Measurements from ENCODE around the gene DBR1.

The DBR1 gene

DNA sequence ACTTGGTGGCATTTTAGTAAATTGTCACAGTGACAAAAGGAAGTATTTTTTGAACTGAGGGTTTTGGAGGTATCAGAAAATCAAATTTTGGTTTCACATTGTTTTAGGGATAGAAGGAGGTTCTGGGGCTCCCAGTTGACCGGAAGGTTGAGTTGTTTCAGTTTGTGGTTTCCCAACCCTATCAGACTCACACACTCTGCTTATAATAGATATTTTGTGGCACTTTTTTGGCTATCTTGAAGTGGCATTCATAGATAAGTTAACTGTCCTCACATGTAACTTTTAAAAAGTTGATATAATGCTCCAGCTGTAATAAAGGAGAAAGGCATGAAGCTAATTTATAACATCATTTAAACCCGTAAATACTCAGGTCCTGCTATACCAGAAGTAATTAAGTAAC, 25.1 kb upstream of the DBR1 start:
- Histone ChIP-seq H3K9me3 (ENCODE audit: control insufficient read depth, insufficient read depth, low read depth, low read length) (no peaks in the 10 kb centered on the region), H3K27ac (ENCODE audit: extremely low read depth, low read depth, low read length) (no peak overlapping the region), H3K36me3 (ENCODE audit: control insufficient read depth in 2 of 2, insufficient read depth in 1 of 2, low read length in 2 of 2) (peaks cover 0 to 4% of the 10 kb centered on the region in 2 experiments; a peak in 1 of 3 replicates), H3K4me1 (ENCODE audit: control insufficient read depth, insufficient read depth, low read length) (no peaks in the 10 kb centered on the region; the same call in 1 of the 2 replicates), H3K4me3 (ENCODE audit: low read depth, low read length) (no peak overlapping the region)
- ChIA-PET CTCF (interaction anchor here (1.2 kb wide), 1 partner anchor 11 kb away, joined by 3 read pairs; no protein-coding TSS in a partner anchor), POLR2A (no interaction called here)
- no peak for TF ChIP-seq ZNF843 (tag by site-specific recombination; IDR thresholded peaks at IDR 0.05)
- no peak for TF ChIP-seq ZNF501 (tag by site-specific recombination; IDR thresholded peaks at IDR 0.05)
- TF ChIP-seq ZNF621 (tag by site-specific recombination; IDR thresholded peaks at IDR 0.05) = no peak
- TF ChIP-seq, protein P1, sequence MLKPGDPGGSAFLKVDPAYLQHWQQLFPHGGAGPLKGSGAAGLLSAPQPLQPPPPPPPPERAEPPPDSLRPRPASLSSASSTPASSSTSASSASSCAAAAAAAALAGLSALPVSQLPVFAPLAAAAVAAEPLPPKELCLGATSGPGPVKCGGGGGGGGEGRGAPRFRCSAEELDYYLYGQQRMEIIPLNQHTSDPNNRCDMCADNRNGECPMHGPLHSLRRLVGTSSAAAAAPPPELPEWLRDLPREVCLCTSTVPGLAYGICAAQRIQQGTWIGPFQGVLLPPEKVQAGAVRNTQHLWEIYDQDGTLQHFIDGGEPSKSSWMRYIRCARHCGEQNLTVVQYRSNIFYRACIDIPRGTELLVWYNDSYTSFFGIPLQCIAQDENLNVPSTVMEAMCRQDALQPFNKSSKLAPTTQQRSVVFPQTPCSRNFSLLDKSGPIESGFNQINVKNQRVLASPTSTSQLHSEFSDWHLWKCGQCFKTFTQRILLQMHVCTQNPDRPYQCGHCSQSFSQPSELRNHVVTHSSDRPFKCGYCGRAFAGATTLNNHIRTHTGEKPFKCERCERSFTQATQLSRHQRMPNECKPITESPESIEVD (tag by site-specific recombination; IDR thresholded peaks at IDR 0.05) = 0 out of 2 replicates have a peak, but pooled peaks have one; percentile 18
- TF ChIP-seq ZNF202 (tag by site-specific recombination; IDR thresholded peaks at IDR 0.05; ENCODE audit: borderline replicate concordance) = no peak
- TF ChIP-seq MZF1 (tag by site-specific recombination; IDR thresholded peaks at IDR 0.05; ENCODE audit: borderline replicate concordance) = no peak
- no peak for TF ChIP-seq ZBTB20 (tag by site-specific recombination; IDR thresholded peaks at IDR 0.05)
- TF ChIP-seq ZNF174 (tag by site-specific recombination; IDR thresholded peaks at IDR 0.05) = no peak

DNA sequence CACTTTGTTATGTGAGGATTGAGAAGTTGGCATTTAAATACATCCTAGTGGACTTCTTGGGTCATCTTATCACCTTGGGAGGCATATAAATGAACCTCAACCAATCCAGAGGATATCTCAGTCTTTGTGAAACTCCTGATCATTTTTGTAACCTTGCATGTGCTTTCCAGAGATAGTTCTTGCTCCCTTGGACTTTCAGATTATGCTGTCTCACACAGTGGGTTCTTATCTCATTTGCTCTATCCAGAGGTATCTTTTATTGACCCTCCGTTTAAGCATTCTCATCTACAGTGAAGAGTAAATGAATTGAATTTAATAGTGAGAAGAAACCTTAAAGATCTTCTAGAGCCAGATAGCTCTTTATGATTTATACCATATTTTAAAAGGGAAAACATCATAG, 22.8 kb upstream of the DBR1 start:
- Histone ChIP-seq H3K36me3 (ENCODE audit: control insufficient read depth in 2 of 2, insufficient read depth in 1 of 2, low read length in 2 of 2) (peaks cover 0 to 5% of the 10 kb centered on the region in 2 experiments; a peak in 1 of 3 replicates), H3K27ac (ENCODE audit: extremely low read depth, low read depth, low read length) (no peak overlapping the region), H3K9me3 (ENCODE audit: control insufficient read depth, insufficient read depth, low read depth, low read length) (no peaks in the 10 kb centered on the region), H3K4me3 (ENCODE audit: low read depth, low read length) (no peak overlapping the region), H3K4me1 (ENCODE audit: control insufficient read depth, insufficient read depth, low read length) (no peaks in the 10 kb centered on the region)
- CTCF ChIA-PET = no interaction called here
- POLR2A ChIA-PET = no interaction called here
- TF ChIP-seq ZNF341 (tag by site-specific recombination; IDR thresholded peaks at IDR 0.05; ENCODE audit: low read depth) = no peak
- TF ChIP-seq, protein P2, sequence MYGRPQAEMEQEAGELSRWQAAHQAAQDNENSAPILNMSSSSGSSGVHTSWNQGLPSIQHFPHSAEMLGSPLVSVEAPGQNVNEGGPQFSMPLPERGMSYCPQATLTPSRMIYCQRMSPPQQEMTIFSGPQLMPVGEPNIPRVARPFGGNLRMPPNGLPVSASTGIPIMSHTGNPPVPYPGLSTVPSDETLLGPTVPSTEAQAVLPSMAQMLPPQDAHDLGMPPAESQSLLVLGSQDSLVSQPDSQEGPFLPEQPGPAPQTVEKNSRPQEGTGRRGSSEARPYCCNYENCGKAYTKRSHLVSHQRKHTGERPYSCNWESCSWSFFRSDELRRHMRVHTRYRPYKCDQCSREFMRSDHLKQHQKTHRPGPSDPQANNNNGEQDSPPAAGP (tag by site-specific recombination; IDR thresholded peaks at IDR 0.05) = no peak
- TF ChIP-seq ZNF48 (tag by site-specific recombination; IDR thresholded peaks at IDR 0.05) = no peak
- TF ChIP-seq, protein P3, sequence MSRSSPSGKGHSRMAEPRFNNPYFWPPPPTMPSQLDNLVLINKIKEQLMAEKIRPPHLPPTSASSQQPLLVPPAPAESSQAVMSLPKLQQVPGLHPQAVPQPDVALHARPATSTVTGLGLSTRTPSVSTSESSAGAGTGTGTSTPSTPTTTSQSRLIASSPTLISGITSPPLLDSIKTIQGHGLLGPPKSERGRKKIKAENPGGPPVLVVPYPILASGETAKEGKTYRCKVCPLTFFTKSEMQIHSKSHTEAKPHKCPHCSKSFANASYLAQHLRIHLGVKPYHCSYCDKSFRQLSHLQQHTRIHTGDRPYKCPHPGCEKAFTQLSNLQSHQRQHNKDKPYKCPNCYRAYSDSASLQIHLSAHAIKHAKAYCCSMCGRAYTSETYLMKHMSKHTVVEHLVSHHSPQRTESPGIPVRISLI (tag by site-specific recombination; IDR thresholded peaks at IDR 0.05) = no peak
- TF ChIP-seq YY2 (tag by site-specific recombination; IDR thresholded peaks at IDR 0.05) = no peak
- no peak for TF ChIP-seq ZNF335 (tag by site-specific recombination; conservative IDR thresholded peaks at IDR 0.05)
- TF ChIP-seq MZF1 (tag by site-specific recombination; IDR thresholded peaks at IDR 0.05; ENCODE audit: borderline replicate concordance) = no peak
- TF ChIP-seq, protein P4, sequence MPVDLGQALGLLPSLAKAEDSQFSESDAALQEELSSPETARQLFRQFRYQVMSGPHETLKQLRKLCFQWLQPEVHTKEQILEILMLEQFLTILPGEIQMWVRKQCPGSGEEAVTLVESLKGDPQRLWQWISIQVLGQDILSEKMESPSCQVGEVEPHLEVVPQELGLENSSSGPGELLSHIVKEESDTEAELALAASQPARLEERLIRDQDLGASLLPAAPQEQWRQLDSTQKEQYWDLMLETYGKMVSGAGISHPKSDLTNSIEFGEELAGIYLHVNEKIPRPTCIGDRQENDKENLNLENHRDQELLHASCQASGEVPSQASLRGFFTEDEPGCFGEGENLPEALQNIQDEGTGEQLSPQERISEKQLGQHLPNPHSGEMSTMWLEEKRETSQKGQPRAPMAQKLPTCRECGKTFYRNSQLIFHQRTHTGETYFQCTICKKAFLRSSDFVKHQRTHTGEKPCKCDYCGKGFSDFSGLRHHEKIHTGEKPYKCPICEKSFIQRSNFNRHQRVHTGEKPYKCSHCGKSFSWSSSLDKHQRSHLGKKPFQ (tag by site-specific recombination; IDR thresholded peaks at IDR 0.05) = no peak
- TF ChIP-seq ZBTB8A (tag by site-specific recombination; IDR thresholded peaks at IDR 0.05) = no peak
- no peak for TF ChIP-seq SP7 (tag by site-specific recombination; IDR thresholded peaks at IDR 0.05)
- TF ChIP-seq ZNF211 (tag by site-specific recombination; IDR thresholded peaks at IDR 0.05; ENCODE audit: low read depth) = no peak
- TF ChIP-seq ZNF239 (tag by site-specific recombination; IDR thresholded peaks at IDR 0.05) = no peak
- TF ChIP-seq KLF7 (tag by site-specific recombination; IDR thresholded peaks at IDR 0.05; ENCODE audit: borderline replicate concordance) = no peak
- TF ChIP-seq ZNF366 (tag by site-specific recombination; conservative IDR thresholded peaks at IDR 0.05) = no peak
- TF ChIP-seq, protein P5, sequence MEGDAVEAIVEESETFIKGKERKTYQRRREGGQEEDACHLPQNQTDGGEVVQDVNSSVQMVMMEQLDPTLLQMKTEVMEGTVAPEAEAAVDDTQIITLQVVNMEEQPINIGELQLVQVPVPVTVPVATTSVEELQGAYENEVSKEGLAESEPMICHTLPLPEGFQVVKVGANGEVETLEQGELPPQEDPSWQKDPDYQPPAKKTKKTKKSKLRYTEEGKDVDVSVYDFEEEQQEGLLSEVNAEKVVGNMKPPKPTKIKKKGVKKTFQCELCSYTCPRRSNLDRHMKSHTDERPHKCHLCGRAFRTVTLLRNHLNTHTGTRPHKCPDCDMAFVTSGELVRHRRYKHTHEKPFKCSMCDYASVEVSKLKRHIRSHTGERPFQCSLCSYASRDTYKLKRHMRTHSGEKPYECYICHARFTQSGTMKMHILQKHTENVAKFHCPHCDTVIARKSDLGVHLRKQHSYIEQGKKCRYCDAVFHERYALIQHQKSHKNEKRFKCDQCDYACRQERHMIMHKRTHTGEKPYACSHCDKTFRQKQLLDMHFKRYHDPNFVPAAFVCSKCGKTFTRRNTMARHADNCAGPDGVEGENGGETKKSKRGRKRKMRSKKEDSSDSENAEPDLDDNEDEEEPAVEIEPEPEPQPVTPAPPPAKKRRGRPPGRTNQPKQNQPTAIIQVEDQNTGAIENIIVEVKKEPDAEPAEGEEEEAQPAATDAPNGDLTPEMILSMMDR (tag by site-specific recombination; IDR thresholded peaks at IDR 0.05) = no peak
- no peak for TF ChIP-seq ZNF324 (tag by site-specific recombination; IDR thresholded peaks at IDR 0.05)

All from HEK293 (cell line).